ENCODE data around the gene KCNH2. TPM values are rescaled to one million over a fixed set of nuclear protein-coding genes. Genes with fewer than 3 reads are reported as not detected.

The KCNH2 gene
- total and polyA plus RNA-seq, 2 of the 8 experiments (the other 6 are each of a cell fraction or from before 2014, with no cell fraction given), result 8.0 to 15.0 TPM

- 88% methylated on average over 6 of the region's 6 CpGs; no CpG with 5 or more reads in 1 of the 2 experiments for WGBS, 2 experiments (ENCODE audit: extremely low coverage in 1 of 2, insufficient coverage in 1 of 2, insufficient read length in 1 of 2, insufficient replicate concordance in 2 of 2, low coverage in 1 of 2, low lambda C conversion rate in 2 of 2, missing lambda C conversion rate in 1 of 2)
- Histone ChIP-seq H2AFZ (ENCODE audit: low read length) (no peak overlapping the region), H3K23ac (ENCODE audit: insufficient read length) (no peak overlapping the region), H3K18ac (ENCODE audit: extremely low read depth, low read length) (no peak overlapping the region), H3K56ac (replicated peaks; ENCODE audit: insufficient read length, low read depth, low read length) (no peak overlapping the region), H4K20me1 (replicated peaks in 1 of 2; ENCODE audit: control insufficient read depth in 1 of 2, insufficient read depth in 2 of 2, low read length in 2 of 2) (no peaks in the 10 kb centered on the region), H3K36me3 (ENCODE audit: control insufficient read depth in 2 of 4, insufficient read depth in 4 of 4, low read length in 3 of 4) (no peaks in the 10 kb centered on the region), H4K8ac (ENCODE audit: extremely low read depth, insufficient read depth, low read length) (no peak overlapping the region; the same call in 1 of the 2 replicates), H3K27ac (ENCODE audit: low read depth, low read length) (no peak overlapping the region), H3K79me1 (ENCODE audit: low read depth, low read length) (no peaks in the 10 kb centered on the region), H3K14ac (ENCODE audit: insufficient read length) (no peak overlapping the region), H3K4me2 (ENCODE audit: insufficient read depth in 1 of 2, low read depth in 2 of 2, low read length in 2 of 2) (no peak overlapping the region), H2BK5ac (ENCODE audit: low read depth, low read length) (no peak overlapping the region), H3K79me2 (ENCODE audit: control insufficient read depth in 1 of 2, insufficient read depth in 2 of 2, low read length in 2 of 2) (no peaks in the 10 kb centered on the region), H3K9me3 (ENCODE audit: insufficient read depth in 2 of 2, low read depth in 1 of 2, low read length in 1 of 2) (no peaks in the 10 kb centered on the region), H2BK15ac (ENCODE audit: low read length) (no peak overlapping the region), H2BK120ac (replicated peaks; ENCODE audit: low read depth, low read length) (no peak overlapping the region), H2BK12ac (ENCODE audit: low read depth, low read length) (no peak overlapping the region), H2BK20ac (ENCODE audit: low read length) (no peak overlapping the region), H3K23me2 (ENCODE audit: low read depth, low read length) (no peaks in the 10 kb centered on the region), H3K27me3 (replicated peaks in 1 of 4; ENCODE audit: control insufficient read depth in 3 of 4, extremely low read depth in 1 of 4, insufficient read depth in 3 of 4, low read length in 3 of 4) (0 out of 7 replicates have a peak, but pooled peaks cover 0 to 2% (median 0%) of the 10 kb centered on the region in 4 experiments), H3K4me1 (replicated peaks in 1 of 4; ENCODE audit: control insufficient read depth in 3 of 4, insufficient read depth in 4 of 4, low read length in 3 of 4) (no peaks in the 10 kb centered on the region), H4K5ac (ENCODE audit: insufficient read length, low read depth, low read length) (no peak overlapping the region), H2AK5ac (ENCODE audit: low read depth, low read length) (no peak overlapping the region), H3K9ac (replicated peaks in 1 of 4; ENCODE audit: extremely low read depth in 1 of 4, low read depth in 3 of 4, low read length in 3 of 4) (no peak overlapping the region), H3K4ac (replicated peaks; ENCODE audit: insufficient read length, low read depth, low read length) (no peak overlapping the region), H3K4me3 (ENCODE audit: extremely low read depth in 1 of 4, insufficient read depth in 2 of 4, low read depth in 3 of 4, low read length in 4 of 4) (no peak overlapping the region), H4K91ac (replicated peaks; ENCODE audit: insufficient read length, low read length) (no peak overlapping the region)
- no peak for TF ChIP-seq BCL11A (IDR thresholded peaks at IDR 0.05; ENCODE audit: low read depth in 2 of 2, low read length in 2 of 2)
- no peak for TF ChIP-seq ASH2L (IDR thresholded peaks at IDR 0.05; ENCODE audit: low read length)
- TF ChIP-seq ATF3 (IDR thresholded peaks at IDR 0.05; ENCODE audit: insufficient read depth, low read depth, low read length), result no peak
- TF ChIP-seq TCF12 (IDR thresholded peaks at IDR 0.05; ENCODE audit: low read depth, low read length), result no peak
- no peak for TF ChIP-seq CREB1 (IDR thresholded peaks at IDR 0.05)
- ChIA-PET POLR2A (ENCODE audit: partially characterized antibody) (no interaction called here), CTCF (ENCODE audit: partially characterized antibody) (interaction anchor here (0.6 to 6.9 kb wide), 7 partner anchors 8 to 75 kb away, joined by 3 to 45 read pairs (median 4); no protein-coding TSS in a partner anchor)
- DNase-seq (ENCODE audit: low read depth in 1 of 2, low spot score in 2 of 2), result no peak
- FAIRE-seq, result no peak
Measured at GRCh38 chr7:150934045-150934766, 43.9 kb downstream of the KCNH2 start.

All from H1 (cell line).